VCaP (cell line): ENCODE data around the gene DCAF11.

Experiments used
- H3K27ac ChIP-seq: fragments of 450-650 bp; 2 replicates; pipeline ENCODE4 v1.5.1; 2017
- CTCF ChIP-seq: fragments of 450-650 bp; conservative IDR thresholded peaks from 2 replicates; pipeline ENCODE4 v1.5.1; 2017; ENCODE audit warnings: mild to moderate bottlenecking, moderate library complexity

DCAF11 gene

DNA sequence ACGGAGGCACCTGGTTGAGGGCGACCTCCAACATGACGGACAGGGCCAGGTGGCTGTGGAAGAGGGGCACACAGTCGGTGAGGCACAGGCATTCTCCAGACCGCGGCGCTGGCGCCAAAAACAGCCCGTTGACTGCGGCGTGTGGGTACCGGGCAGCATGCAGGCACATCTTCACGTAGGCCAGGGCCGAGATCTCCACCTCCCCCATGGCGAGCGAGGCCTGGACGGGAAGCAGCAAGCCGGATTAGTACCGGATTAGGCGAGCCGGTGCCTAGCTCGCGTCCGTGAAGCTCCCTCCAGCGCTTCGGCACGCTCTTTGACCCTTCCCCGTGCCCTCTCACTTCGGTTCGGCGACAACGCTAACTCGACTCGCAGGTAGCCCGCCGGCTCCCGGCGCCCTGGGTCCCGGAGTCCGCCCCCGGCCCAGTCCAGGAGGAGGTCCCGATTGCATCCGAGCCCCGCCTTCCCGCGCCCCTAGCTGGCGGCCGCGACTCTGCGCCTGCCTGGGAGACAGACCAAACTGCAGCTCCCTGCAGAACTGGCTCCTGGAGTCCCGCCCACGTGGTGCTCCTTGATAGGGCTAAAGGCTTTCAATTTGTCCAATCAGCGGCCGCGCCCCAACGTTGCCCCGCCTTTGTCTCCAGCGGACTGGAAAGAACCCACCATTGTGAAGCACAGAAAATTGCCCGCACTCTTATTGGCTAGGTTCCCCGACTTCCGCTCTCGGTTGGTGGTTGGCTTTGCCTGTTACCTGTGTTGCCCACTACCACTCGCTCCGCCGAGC lies 26.7 kb downstream of the DCAF11 start, which contains the start of gene EMC9:
TSS of gene EMC9 (minus strand) at position 495 of the 784 bp plus-strand sequence. CDS start at position 208, 287 bp downstream.
- TF ChIP-seq CTCF: peak; percentile 41
- H3K27ac ChIP-seq: peak within 1 kb of the TSS; percentile 90

- H3K27ac ChIP-seq: peak overlapping the region; percentile 90; the same call in 1 of the 2 replicates
- no peak for TF ChIP-seq CTCF
These were observed 28.9 kb downstream of the DCAF11 start for GRCh38 chr14:24143511-24143910.

- TF ChIP-seq CTCF: no peak
- no peak overlapping the region; the same call in 1 of the 2 replicates for H3K27ac ChIP-seq
These were observed 29.9 kb downstream of the DCAF11 start for GRCh38 chr14:24144451-24144850.

DNA sequence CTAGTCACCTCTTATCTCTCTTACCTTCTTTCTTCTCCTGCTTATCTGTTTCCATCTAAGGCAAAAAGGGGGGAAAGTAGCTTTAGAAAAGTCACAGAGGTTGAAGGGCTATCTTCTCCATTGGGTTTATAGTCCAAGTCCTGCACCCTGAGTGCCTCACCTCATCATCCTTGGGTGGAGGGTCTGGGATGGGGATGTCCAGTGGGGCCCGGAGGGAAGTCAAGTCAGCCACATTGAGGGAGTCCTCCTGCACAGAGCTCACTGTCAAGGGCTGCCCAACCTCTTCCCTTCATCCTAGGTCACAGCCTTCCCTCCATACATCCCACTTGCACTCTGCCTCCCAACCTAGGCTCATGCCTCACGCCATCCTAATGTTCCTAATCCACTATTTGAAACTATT lies 30.6 kb downstream of the DCAF11 start:
- TF ChIP-seq CTCF: no peak
- H3K27ac ChIP-seq: peak overlapping the region; percentile 83

- H3K27ac ChIP-seq: peak overlapping the region; percentile 83
- no peak for TF ChIP-seq CTCF
These were observed 31.3 kb downstream of the DCAF11 start for GRCh38 chr14:24145690-24146452.

- peak within 1 kb of the TSS; percentile 83 for H3K27ac ChIP-seq
- TF ChIP-seq CTCF: no peak
These were observed 31.9 kb downstream of the DCAF11 start, which contains the start of gene PSME2 for GRCh38 chr14:24146453-24146977. TSS of gene PSME2 (minus strand) at chr14:24146610. CDS start at chr14:24146581, 29 bp downstream.
